ENCODE results near the gene MEGF11.

MEGF11 gene

GRCh38 chr15:66078929-66079275 lies 174.6 kb downstream of the MEGF11 start:
- FAIRE-seq = no peak

- FAIRE-seq = no peak
Observed at GRCh38 chr15:66078196-66078928, 175.2 kb downstream of the MEGF11 start.

GRCh38 chr15:66077320-66077663 lies 176.3 kb downstream of the MEGF11 start:
- no peak for FAIRE-seq

GRCh38 chr15:66076591-66077319 lies 176.8 kb downstream of the MEGF11 start:
- FAIRE-seq = no peak

GRCh38 chr15:66075947-66076346 lies 177.6 kb downstream of the MEGF11 start:
- FAIRE-seq = no peak

- FAIRE-seq = no peak
Observed at GRCh38 chr15:66072616-66073361, 180.8 kb downstream of the MEGF11 start.

DNA sequence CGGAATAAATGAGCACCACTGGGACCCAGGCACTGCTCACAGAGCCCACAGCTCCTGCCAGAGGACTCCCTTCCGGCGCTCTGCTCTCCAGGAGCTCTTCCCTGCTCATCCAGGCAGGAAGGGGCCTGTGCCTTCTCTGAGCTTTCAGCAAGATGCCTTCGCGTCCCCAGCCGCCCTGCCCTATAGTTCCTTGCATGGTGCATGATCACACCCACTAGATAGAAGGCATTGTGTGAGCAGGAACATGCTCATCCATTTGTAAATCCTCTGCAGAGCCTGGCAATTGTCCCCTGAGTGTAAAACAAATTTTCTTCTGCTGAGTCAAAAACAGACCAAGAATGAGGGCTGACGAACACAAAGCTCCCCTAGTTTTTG lies 181.6 kb downstream of the MEGF11 start:
- FAIRE-seq = no peak

- no peak for FAIRE-seq
Observed at GRCh38 chr15:66071160-66071920, 182.2 kb downstream of the MEGF11 start.

DNA sequence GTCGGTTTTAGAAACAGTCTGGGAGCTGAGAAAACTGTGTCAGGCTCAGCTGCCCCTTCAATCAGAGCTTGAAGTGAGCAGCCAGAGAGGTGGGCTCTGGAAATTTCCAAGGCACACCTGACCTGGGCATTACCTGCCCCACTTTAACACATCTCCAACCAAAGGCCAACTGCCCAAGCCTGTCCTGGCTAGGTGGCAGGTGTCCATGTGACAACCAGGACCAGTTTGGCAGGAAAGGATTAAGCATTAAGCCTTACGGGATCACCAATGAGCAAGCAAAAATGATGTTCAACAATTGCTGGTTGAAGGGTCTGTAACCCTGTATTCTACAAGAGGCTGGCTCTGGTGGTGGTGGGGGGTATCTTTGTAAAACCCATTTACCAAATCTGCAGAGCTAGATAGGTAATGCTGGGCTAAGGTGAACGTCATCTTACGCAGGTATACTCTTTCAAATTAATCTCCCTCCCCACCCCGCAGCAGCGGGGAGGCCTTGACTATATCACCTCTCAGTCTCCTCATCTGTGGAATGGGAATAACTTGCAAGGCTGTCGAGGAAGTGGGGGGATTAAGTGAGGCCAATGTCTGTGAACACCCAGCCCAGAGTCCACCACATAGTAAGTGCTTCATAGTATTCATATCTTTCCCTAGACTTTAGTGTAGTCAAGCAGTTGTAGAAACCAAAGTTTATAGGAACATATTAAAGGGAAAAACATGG lies 183.2 kb downstream of the MEGF11 start:
- FAIRE-seq = no peak

DNA sequence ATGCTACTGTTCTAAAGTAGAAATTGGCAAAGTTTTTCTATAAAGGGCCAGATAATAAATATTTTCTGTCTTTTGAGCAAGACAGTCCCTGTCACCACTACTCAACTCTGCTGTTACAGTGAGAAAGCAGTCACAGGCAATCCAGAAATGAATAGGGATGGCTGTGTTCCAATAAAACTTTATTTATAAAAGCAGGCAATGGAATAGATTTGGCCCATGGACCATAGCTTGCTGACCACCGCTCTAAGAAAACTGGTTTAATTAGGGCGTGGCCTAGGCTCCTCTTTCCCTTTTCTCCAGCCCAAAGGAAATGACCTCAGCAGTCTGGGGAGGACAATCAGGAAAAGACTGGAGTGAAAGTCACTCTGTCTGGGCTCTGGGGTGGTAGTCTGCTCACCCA lies 183.8 kb downstream of the MEGF11 start:
- FAIRE-seq = no peak

DNA sequence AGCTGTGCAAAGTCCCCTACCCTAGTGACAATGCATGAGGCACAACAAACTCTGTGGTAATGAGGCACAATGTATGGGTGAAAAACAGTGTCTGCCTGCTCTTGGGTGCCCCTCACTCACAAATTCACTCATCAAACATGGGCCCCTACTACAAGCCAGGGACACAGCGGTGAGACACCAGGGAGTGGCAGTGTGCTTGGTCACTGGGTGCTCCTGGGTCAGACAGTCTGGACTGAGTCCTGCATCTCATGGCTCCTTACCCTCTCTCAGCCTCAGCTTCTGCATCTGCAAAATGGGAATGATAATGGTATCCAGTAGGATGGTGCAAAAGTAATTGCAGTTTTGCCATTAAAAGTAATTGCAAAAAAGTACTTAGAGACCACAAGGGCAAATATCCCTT lies 184.7 kb downstream of the MEGF11 start:
- no peak for FAIRE-seq

GRCh38 chr15:66067687-66068086 lies 185.9 kb downstream of the MEGF11 start:
- no peak for FAIRE-seq

GRCh38 chr15:66066481-66066880 lies 187.1 kb downstream of the MEGF11 start:
- FAIRE-seq = no peak

DNA sequence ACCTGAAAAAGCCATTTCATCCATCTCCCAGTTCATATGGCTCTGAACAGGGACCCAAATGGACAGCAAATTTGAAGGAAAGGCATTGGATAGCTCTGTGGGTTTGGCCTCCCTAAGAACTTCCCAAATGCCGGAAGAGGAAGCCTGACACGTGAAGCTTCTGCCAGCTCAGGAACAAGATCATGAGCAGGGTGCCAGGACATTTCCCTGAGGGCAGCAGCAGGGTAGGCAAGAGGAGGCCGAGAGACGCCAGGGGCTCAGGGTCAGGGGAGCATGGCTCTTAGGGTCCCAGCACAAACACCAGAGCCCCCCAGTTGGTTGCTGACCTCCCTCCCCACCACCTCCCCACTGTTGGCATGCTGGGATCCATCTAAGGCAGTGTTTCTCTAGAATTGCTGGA lies 187.5 kb downstream of the MEGF11 start:
- FAIRE-seq = no peak

GRCh38 chr15:66065325-66065724 lies 188.2 kb downstream of the MEGF11 start:
- no peak for FAIRE-seq

DNA sequence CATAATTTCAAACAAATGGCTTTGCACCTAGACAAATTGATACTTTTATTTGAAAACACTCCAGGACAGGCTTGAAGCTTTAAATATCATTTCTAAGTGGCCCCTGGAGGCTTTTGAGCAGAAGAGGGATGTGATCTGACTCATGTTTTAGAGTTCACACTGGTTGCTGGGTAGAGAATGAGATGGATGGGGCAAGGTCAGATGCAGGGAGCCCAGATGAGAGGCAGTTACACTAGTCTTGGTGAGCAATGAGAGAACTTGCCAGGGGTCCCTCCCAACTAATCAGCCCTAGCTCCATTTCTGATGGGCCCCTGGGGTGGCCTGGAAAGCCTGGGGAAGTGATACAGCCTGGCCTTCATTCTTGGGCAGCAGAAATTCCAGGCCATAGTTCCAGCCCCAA lies 190.4 kb downstream of the MEGF11 start:
- no peak for FAIRE-seq

DNA sequence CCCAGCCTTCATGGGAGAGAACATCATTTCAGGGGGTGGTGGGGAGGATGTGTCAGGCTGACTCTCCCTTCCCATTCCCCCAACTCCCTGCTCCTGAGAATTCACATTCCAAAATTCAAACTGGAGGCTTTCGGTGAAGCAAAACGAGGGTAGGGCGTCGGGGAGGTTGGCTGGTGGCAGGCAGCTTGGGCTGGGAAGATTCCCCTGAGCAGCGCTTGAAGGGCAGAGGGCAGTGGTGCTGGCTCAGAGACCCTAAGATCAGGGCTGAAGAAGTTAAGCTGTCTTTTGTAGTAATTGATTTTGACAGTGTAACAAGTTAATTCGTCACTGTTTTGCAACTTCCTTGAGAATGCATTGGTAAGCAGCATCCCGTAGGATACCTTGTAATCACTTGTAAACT lies 196.5 kb downstream of the MEGF11 start:
- no peak for FAIRE-seq

DNA sequence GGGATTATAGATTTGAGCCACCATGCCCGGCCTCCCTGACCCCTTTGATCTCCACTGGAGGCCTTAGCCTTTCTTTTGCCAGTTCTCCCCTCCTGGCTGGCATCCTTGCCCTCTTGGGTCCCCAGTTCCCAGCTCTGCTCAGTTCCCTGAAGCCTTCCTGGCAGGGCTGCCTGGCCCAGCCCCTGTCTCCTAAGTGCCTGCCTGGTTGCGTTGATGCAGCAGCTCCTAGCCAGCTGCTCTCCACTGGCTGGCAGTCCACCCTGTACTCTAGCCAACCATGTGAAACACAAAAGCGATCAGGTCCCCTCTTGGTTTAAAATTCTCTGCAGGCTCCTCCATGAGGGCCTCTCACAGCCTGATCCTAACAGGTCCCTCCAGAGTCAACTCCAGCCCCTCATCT lies 199.6 kb downstream of the MEGF11 start:
- no peak for FAIRE-seq

DNA sequence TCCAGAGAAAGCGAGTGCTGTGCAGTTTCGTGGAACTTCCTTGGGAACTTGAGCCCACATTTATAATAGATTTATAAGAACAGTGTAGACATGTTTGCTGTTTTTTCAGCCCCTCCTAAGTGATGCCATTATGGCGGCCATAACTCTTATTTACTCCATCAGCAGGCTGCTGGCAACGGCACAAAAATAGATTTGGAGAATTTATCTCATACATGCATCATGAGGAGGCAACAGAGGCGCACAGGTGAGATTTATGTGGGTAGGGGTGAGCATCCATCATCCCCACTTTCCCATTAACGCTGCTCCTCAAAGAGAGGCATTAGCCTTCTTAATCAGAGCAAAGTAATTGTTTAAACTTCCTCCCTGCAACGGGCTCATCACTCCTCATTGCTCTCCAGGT lies 201.7 kb downstream of the MEGF11 start:
- no peak for FAIRE-seq

- no peak for FAIRE-seq
Observed at GRCh38 chr15:66050264-66050663, 203.3 kb downstream of the MEGF11 start.

DNA sequence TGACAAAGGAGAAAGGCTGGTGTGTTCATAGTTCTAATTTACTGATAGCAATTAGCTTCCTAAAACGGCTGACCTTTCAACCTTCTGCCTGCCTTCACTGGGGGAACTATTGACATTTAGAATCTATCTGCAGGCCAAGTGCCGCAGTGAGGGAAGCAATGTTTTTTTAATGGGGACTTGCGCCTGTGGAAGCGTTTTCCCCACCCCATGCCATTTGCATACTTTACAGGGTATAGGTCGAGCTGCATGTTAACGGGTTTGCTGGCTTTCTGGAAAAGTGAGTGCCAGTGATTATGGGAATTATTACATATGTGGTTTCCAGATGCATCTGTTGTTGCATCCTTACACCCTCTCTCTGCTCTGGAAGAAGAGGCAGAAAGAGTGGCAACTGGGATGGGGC lies 204.2 kb downstream of the MEGF11 start:
- FAIRE-seq = no peak

- FAIRE-seq = no peak
Observed at GRCh38 chr15:66047321-66048024, 206.1 kb downstream of the MEGF11 start.

Measured in G401.6 (cell line).